NT2/D1 (cell line): ENCODE results near the gene YWHAQ.

Source experiments
- SUZ12 ChIP-seq: IDR thresholded peaks from 2 replicates; pipeline ENCODE4 v1.6.1; 2011; ENCODE audit not compliant: insufficient read length, insufficient read depth; ENCODE audit errors: extremely low read depth
- ZNF274 ChIP-seq: IDR thresholded peaks from 2 replicates; pipeline ENCODE4 v1.6.1; 2011; ENCODE audit warnings: mild to moderate bottlenecking, low read depth, low read length

GRCh38 chr2:9543557-9543956 is 87.2 kb downstream of the YWHAQ start:
- no peak for TF ChIP-seq ZNF274
- TF ChIP-seq SUZ12, result no peak
